ENCODE measurements around the gene FOXO4. TPM values are rescaled to one million over a fixed set of nuclear protein-coding genes. Genes with fewer than 3 reads are reported as not detected.

Gene FOXO4
- total RNA-seq, 1 donor from 2014 or later: 12.0 TPM

GRCh38 chrX:71111141-71111843 lies 15.6 kb downstream of the FOXO4 start, which contains the start of gene IL2RG:
Gene IL2RG, minus strand, starts transcription at chrX:71111577. Its CDS starts 38 bp downstream, at chrX:71111539.
- H3K36me3 Mint-ChIP-seq (ENCODE audit: low read depth): no peaks in the 10 kb centered on the region
- no peaks in the 10 kb centered on the region for H3K27me3 Mint-ChIP-seq (ENCODE audit: low read depth)
- TF ChIP-seq CTCF (conservative IDR thresholded peaks at IDR 0.05): no peak
- no peak for DNase-seq (ENCODE audit: low read depth, low spot score)
- H3K9me3 Mint-ChIP-seq: peaks cover 11% of the 10 kb centered on the region
- H3K4me1 Mint-ChIP-seq: peaks cover 20% of the 10 kb centered on the region
- H3K27ac Mint-ChIP-seq (ENCODE audit: unreplicated experiment): peak within 1 kb of the TSS; percentile 0
- H3K4me3 Mint-ChIP-seq: no peak within 1 kb of the TSS

GRCh38 chrX:71111921-71112431 lies 16.3 kb downstream of the FOXO4 start:
- DNase-seq (ENCODE audit: low read depth, low spot score): no peak
- peaks cover 8% of the 10 kb centered on the region for H3K9me3 Mint-ChIP-seq
- H3K27ac Mint-ChIP-seq (ENCODE audit: unreplicated experiment): peak overlapping the region; percentile 0
- no peaks in the 10 kb centered on the region for H3K27me3 Mint-ChIP-seq (ENCODE audit: low read depth)
- H3K36me3 Mint-ChIP-seq (ENCODE audit: low read depth): no peaks in the 10 kb centered on the region
- no peak for TF ChIP-seq CTCF (conservative IDR thresholded peaks at IDR 0.05)
- no peak overlapping the region for H3K4me3 Mint-ChIP-seq
- peaks cover 17% of the 10 kb centered on the region for H3K4me1 Mint-ChIP-seq

GRCh38 chrX:71117358-71117757 lies 21.7 kb downstream of the FOXO4 start:
- Mint-ChIP-seq H3K27me3 (ENCODE audit: low read depth) (no peaks in the 10 kb centered on the region), H3K9me3 (peaks cover 5% of the 10 kb centered on the region), H3K36me3 (ENCODE audit: low read depth) (peaks cover 6% of the 10 kb centered on the region), H3K27ac (ENCODE audit: unreplicated experiment) (no peak overlapping the region), H3K4me1 (no peaks in the 10 kb centered on the region), H3K4me3 (peak overlapping the region; percentile 31)
- TF ChIP-seq CTCF (conservative IDR thresholded peaks at IDR 0.05): no peak
- DNase-seq (ENCODE audit: low read depth, low spot score): no peak

GRCh38 chrX:71118032-71118984 lies 22.7 kb downstream of the FOXO4 start, which contains the start of gene MED12:
Gene MED12, plus strand, starts transcription at chrX:71118596. Its CDS starts 159 bp downstream, at chrX:71118755.
- no peak for TF ChIP-seq CTCF (conservative IDR thresholded peaks at IDR 0.05)
- Mint-ChIP-seq H3K4me1 (no peaks in the 10 kb centered on the region), H3K27ac (ENCODE audit: unreplicated experiment) (peak within 1 kb of the TSS; percentile 88), H3K36me3 (ENCODE audit: low read depth) (peaks cover 11% of the 10 kb centered on the region), H3K4me3 (peak within 1 kb of the TSS; percentile 90), H3K27me3 (ENCODE audit: low read depth) (no peaks in the 10 kb centered on the region), H3K9me3 (peaks cover 5% of the 10 kb centered on the region)
- peak; percentile 73 for DNase-seq (ENCODE audit: low read depth, low spot score)

- H3K36me3 Mint-ChIP-seq (ENCODE audit: low read depth): peaks cover 13% of the 10 kb centered on the region
- H3K27ac Mint-ChIP-seq (ENCODE audit: unreplicated experiment): peak overlapping the region; percentile 88
- no peaks in the 10 kb centered on the region for H3K27me3 Mint-ChIP-seq (ENCODE audit: low read depth)
- no peak for TF ChIP-seq CTCF (conservative IDR thresholded peaks at IDR 0.05)
- peak overlapping the region; percentile 90 for H3K4me3 Mint-ChIP-seq
- DNase-seq (ENCODE audit: low read depth, low spot score): no peak
- H3K9me3 Mint-ChIP-seq: peaks cover 2% of the 10 kb centered on the region
- H3K4me1 Mint-ChIP-seq: no peaks in the 10 kb centered on the region
Observed at GRCh38 chrX:71118985-71119535, 23.4 kb downstream of the FOXO4 start.

Data from neural crest cell (in vitro differentiated cells).